RWPE2 (cell line): ENCODE measurements around the gene NDUFA9.

Experiments
- ATAC-seq: fragments of 200-7000 bp; cut with Tn5 transposase; 3 replicates; pipeline ENCODE4 v1.9.1; 2021; ENCODE audit warnings: low read depth
- DNase-seq: peaks from one replicate; pipeline ENCODE4 v3.0.0-alpha.2; 2020; ENCODE audit warnings: low spot score
- H3K27ac ChIP-seq: fragments of 450-650 bp; 2 replicates; pipeline ENCODE4 v1.5.1; 2017; ENCODE audit warnings: mild to moderate bottlenecking; ENCODE audit not compliant: poor library complexity, severe bottlenecking
- H3K27me3 ChIP-seq: fragments of 250-450 bp; sonication (Bioruptor Pico); 2 replicates; pipeline ENCODE4 v1.5.1; 2021; ENCODE audit warnings: mild to moderate bottlenecking, moderate library complexity; ENCODE audit not compliant: insufficient read depth, poor library complexity, severe bottlenecking
- H3K36me3 ChIP-seq: fragments of 250-450 bp; sonication (Bioruptor Pico); 2 replicates; pipeline ENCODE4 v1.5.1; 2020; ENCODE audit warnings: low read depth, mild to moderate bottlenecking, moderate library complexity
- H3K4me1 ChIP-seq: fragments of 250-450 bp; sonication (Bioruptor Pico); 2 replicates; pipeline ENCODE4 v1.5.1; 2021; ENCODE audit warnings: mild to moderate bottlenecking, moderate library complexity; ENCODE audit not compliant: insufficient read depth, poor library complexity, severe bottlenecking
- H3K4me3 ChIP-seq: fragments of 250-450 bp; sonication (Bioruptor Pico); 2 replicates; pipeline ENCODE4 v1.5.1; 2021; ENCODE audit warnings: mild to moderate bottlenecking, moderate library complexity; ENCODE audit not compliant: severe bottlenecking
- H3K9me3 ChIP-seq: fragments of 250-450 bp; sonication (Bioruptor Pico); 2 replicates; pipeline ENCODE4 v1.5.1; 2021; ENCODE audit warnings: mild to moderate bottlenecking, moderate library complexity; ENCODE audit not compliant: severe bottlenecking
- CTCF ChIP-seq: fragments of 450-650 bp; IDR thresholded peaks from one replicate; pipeline ENCODE4 v1.5.1; 2017; ENCODE audit warnings: mild to moderate bottlenecking, moderate library complexity; ENCODE audit not compliant: poor library complexity, severe bottlenecking

Gene NDUFA9

GRCh38 chr12:4648104-4648500 lies 812 bp upstream of the NDUFA9 start:
- H3K27ac ChIP-seq = peak overlapping the region; percentile 44
- peaks cover 13% of the 10 kb centered on the region for H3K4me1 ChIP-seq
- peaks cover under 1% of the 10 kb centered on the region for H3K27me3 ChIP-seq
- ATAC-seq (no peak), DNase-seq (no peak)
- no peak for TF ChIP-seq CTCF
- peaks cover 6% of the 10 kb centered on the region; the same call in 1 of the 2 replicates for H3K36me3 ChIP-seq
- H3K9me3 ChIP-seq = no peaks in the 10 kb centered on the region
- H3K4me3 ChIP-seq = peak overlapping the region; percentile 57

GRCh38 chr12:4649358-4649661 lies 396 bp downstream of the NDUFA9 start:
- DNase-seq (no peak), ATAC-seq (no peak)
- Histone ChIP-seq H3K27me3 (no peaks in the 10 kb centered on the region), H3K27ac (peak overlapping the region; percentile 44), H3K36me3 (peaks cover 12% of the 10 kb centered on the region), H3K4me3 (peak overlapping the region; percentile 57), H3K9me3 (no peaks in the 10 kb centered on the region), H3K4me1 (peaks cover 13% of the 10 kb centered on the region)
- TF ChIP-seq CTCF = no peak

- Histone ChIP-seq H3K27ac (no peak overlapping the region), H3K4me1 (peaks cover 8% of the 10 kb centered on the region), H3K4me3 (no peak overlapping the region), H3K27me3 (no peaks in the 10 kb centered on the region), H3K9me3 (no peaks in the 10 kb centered on the region), H3K36me3 (peaks cover 52% of the 10 kb centered on the region)
- no peak for TF ChIP-seq CTCF
- DNase-seq = no peak
- no peak for ATAC-seq
Observed at GRCh38 chr12:4653257-4653656, 4.3 kb downstream of the NDUFA9 start.

- no peak for DNase-seq
- no peak overlapping the region for H3K27ac ChIP-seq
- no peak for TF ChIP-seq CTCF
- peaks cover 8% of the 10 kb centered on the region for H3K4me1 ChIP-seq
- no peaks in the 10 kb centered on the region for H3K27me3 ChIP-seq
- ATAC-seq = no peak
- H3K4me3 ChIP-seq = no peak overlapping the region
- peaks cover 56% of the 10 kb centered on the region for H3K36me3 ChIP-seq
- H3K9me3 ChIP-seq = no peaks in the 10 kb centered on the region
Observed at GRCh38 chr12:4653691-4654090, 4.8 kb downstream of the NDUFA9 start.

- no peak for TF ChIP-seq CTCF
- peak overlapping the region; percentile 18 for H3K27ac ChIP-seq
- DNase-seq = no peak
Observed at GRCh38 chr12:4663971-4664505, 15.1 kb downstream of the NDUFA9 start.

More at GRCh38 chr12:4663971-4664505, 15.1 kb downstream of the NDUFA9 start:
- no peak overlapping the region for H3K4me3 ChIP-seq
- peaks cover 94% of the 10 kb centered on the region for H3K36me3 ChIP-seq
- H3K27me3 ChIP-seq = no peaks in the 10 kb centered on the region
- peak; percentile 83 for ATAC-seq
- no peaks in the 10 kb centered on the region for H3K9me3 ChIP-seq
- H3K4me1 ChIP-seq = peaks cover 8% of the 10 kb centered on the region
